Activated T-helper 9 cell treated with anti-CD3 and anti-CD28 coated beads, Interleukin-2, amount 50 U/mL, for 16 hours (primary cell): Measurements from ENCODE around the gene SMIM10L2A.
"Not testable (repeated sequence)": the region's sequence is repeated elsewhere in the genome, so short reads cannot be mapped to it uniquely, and the experiment has no call there.

Experiments
- DNase-seq: peaks from one replicate; pipeline ENCODE4 v3.0.0-alpha.2; 2020; ENCODE audit warnings: low read depth

Gene SMIM10L2A

DNA sequence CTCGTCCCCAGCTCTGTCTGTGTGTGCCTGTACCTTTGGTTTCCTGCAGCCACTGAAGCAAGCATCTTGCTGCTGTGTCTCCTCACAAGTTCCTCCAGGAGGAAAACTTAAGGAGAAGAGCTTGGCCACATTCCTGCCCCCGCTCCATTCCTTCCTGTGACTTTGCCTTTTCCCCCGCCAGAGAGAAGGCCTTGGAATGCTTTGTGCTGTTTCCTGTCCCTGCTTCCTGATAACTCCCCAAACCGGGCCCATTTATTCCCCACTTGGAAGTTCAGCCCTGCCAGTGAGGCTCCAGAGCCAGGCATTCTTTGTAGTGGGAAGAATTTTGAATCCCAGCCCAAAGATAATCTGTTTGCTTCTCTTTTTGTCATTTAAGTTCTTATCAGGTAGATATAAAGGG, 33.1 kb downstream of the SMIM10L2A start:
- no peak for DNase-seq

DNA sequence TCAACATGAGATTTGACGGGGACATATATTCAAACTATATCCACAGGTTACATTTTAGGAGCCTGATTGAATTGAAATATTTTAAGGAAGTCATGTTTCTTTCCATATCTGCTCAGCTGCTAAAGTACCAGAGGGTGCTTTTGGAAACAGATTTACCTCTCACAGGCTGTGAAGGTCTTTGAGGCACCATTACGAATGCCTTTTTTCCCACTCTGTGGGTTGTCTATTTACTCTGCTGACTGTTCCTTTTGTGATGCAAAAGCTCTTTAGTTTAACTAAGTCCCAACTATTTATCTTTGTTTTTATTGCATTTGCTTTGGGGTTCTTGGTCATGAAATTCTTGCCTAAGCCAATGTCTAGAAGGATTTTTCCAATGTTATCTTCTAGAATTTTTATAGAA, 40.0 kb downstream of the SMIM10L2A start:
- not testable (repeated sequence) for DNase-seq

DNA sequence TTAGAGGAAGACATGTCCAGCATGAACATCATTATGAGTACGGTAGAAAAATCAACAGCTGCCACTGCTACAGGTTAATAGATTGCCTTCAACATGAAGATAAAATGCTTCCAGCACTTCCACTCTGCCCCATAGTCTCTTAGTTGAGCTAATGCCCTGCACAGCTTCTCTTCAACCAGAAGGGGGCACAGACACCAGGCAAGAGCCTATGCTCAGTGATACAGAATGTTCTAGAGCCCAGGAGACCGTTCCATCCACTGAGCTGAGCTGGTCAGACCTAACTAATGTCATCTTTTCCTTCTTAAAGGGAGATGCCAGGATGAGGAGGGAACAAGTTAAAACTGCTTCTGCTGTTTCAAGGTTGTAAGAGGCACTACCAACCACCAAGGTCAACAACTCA, 42.2 kb downstream of the SMIM10L2A start:
- no peak for DNase-seq

DNA sequence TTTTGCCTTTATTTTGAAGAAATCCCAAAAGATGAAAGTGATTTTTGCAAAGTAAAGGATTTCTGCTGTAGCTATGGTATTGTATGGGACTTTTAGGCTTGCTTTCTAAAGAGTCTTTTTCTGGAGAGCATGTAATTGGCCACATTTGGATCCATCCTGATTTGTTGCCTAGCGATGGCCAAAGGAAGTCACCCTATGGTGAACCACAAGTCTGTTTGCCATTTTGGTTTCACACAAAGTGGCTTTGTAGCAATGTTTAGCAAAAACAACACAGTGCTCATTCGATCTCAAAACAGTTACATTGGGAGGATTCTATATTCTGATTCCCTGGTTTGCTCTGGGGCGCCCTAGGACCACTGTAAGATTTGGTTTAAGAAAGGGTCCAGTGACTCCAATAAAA, 54.6 kb downstream of the SMIM10L2A start:
- DNase-seq: no peak

GRCh38 chrX:135477576-135477975, 55.8 kb downstream of the SMIM10L2A start:
- peak; percentile 7 for DNase-seq
